A549 treated with RU486 at 1 μM for 4 hours (cell line): ENCODE results near the gene ST14. TPM values are rescaled to one million over a fixed set of nuclear protein-coding genes. Genes with fewer than 3 reads are reported as not detected.

Experiments used
- total RNA-seq: library from RNA; stranded (reverse); fragments of 200-300 nt; extraction: Qiagen RNA extraction; gene quantifications from 5 replicates; pipeline ENCODE4 v1.2.3, GENCODE V29; 2022; ENCODE audit warnings: low read depth

The ST14 gene
- 0.07 to 0.56 TPM (median 0.13 TPM) in 5 replicates for total RNA-seq

GRCh38 chr11:130159657-130160497 lies at the start of gene ST14:
Gene ST14 (plus strand): TSS chr11:130159782. CDS start chr11:130159980, 198 bp downstream.

Other genes starting within 250 kb of the ST14 start
- 1.4 to 2.2 TPM (median 1.7 TPM) in 5 replicates for gene PRDM10, start 156.9 kb upstream of the ST14 start, total RNA-seq
- gene APLP2, start 89.9 kb upstream of the ST14 start, total RNA-seq, result 154 to 194 TPM (median 186 TPM) in 5 replicates
- gene ZBTB44, start 155.1 kb downstream of the ST14 start, total RNA-seq, result 6.2 to 8.4 TPM (median 7.6 TPM) in 5 replicates